ENCODE results near the gene KIFAP3. TPM values are rescaled to one million over a fixed set of nuclear protein-coding genes. Genes with fewer than 3 reads are reported as not detected.
A peak's percentile ranks its signal among the peaks of the same experiment; 100 is the strongest.

The KIFAP3 gene
- total and polyA plus RNA-seq, 7 experiments from 2014 or later: 8.9 to 23.8 (median 15.1) TPM

DNA sequence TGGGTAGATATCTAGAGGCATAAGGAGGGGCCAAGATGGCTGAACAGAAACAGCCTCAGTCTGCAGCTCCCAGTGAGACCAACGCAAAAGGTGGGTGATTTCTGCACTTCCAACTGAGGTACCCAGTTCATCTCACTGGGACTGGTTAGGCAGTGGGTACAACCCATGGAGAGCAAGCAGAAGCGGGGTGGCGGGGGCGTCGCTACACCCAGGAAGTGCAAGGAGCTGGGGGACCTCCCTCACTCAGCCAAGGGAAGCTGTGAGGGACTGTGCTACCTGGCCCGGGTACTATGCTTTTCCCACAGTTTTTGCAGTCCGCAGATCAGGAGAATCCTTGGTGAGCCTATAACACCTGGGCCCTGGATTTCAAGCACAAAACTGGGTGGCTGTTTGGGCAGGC, 26.0 kb downstream of the KIFAP3 start:
- Mint-ChIP-seq H3K4me1 (peaks cover 0 to 33% (median 27%) of the 10 kb centered on the region in 7 donors), H3K4me3 (no peak overlapping the region), H3K27ac (peak overlapping the region in 1 of 9 donors; percentile 67), H3K9me3 (peaks cover 0 to 13% (median 3%) of the 10 kb centered on the region in 11 donors), H3K36me3 (peaks cover 26 to 79% (median 57%) of the 10 kb centered on the region in 5 donors), H3K27me3 (no peaks in the 10 kb centered on the region)
- ATAC-seq (no peak), DNase-seq (no peak)
- Histone ChIP-seq H3K9me3 (ENCODE audit: control insufficient read depth in 2 of 3, low read length in 3 of 3) (no peaks in the 10 kb centered on the region), H3K36me3 (ENCODE audit: control insufficient read depth in 2 of 3, insufficient read depth in 3 of 3, low read length in 3 of 3) (peaks cover 0 to 28% (median 12%) of the 10 kb centered on the region in 3 experiments), H3K27me3 (ENCODE audit: control insufficient read depth in 2 of 2, insufficient read depth in 2 of 2, low read length in 2 of 2) (no peaks in the 10 kb centered on the region), H3K4me1 (ENCODE audit: control insufficient read depth in 2 of 2, insufficient read depth in 2 of 2, low read length in 2 of 2) (no peaks in the 10 kb centered on the region), H3K4me3 (ENCODE audit: low read length) (no peak overlapping the region), H3K27ac (ENCODE audit: low read depth, low read length) (no peak overlapping the region)
- CTCF ChIA-PET: no interaction called here
- POLR2A ChIA-PET: no interaction called here
- intact Hi-C loops (cut with micrococcal nuclease): no loop called here

DNA sequence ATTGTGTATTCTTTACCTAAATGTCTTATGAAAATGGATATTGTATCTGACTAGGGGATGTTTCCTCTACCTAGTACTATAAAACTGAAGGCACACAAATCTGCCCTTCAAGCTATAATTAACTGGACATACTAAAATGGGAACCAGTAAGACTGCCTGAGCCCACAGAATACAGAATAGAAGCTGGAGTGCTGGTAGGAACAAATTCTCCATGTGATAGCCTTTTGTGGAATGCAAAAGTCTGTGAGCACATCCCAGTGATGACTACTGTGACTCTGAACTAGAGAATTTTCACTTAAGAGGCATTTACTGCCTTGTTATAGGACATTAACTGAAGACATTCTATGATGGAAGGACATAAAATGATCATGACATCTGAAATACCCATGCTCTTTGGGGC, 30.3 kb downstream of the KIFAP3 start:
- POLR2A ChIA-PET: no interaction called here
- Histone ChIP-seq H3K4me3 (ENCODE audit: low read length) (no peak overlapping the region), H3K27ac (ENCODE audit: low read depth, low read length) (no peak overlapping the region), H3K9me3 (ENCODE audit: control insufficient read depth in 2 of 3, low read length in 3 of 3) (no peaks in the 10 kb centered on the region), H3K27me3 (ENCODE audit: control insufficient read depth in 2 of 2, insufficient read depth in 2 of 2, low read length in 2 of 2) (no peaks in the 10 kb centered on the region), H3K36me3 (ENCODE audit: control insufficient read depth in 2 of 3, insufficient read depth in 3 of 3, low read length in 3 of 3) (peaks cover 0 to 36% (median 8%) of the 10 kb centered on the region in 3 experiments), H3K4me1 (ENCODE audit: control insufficient read depth in 2 of 2, insufficient read depth in 2 of 2, low read length in 2 of 2) (no peaks in the 10 kb centered on the region)
- Mint-ChIP-seq H3K36me3 (peaks cover 4 to 57% (median 32%) of the 10 kb centered on the region in 5 donors), H3K4me3 (no peak overlapping the region), H3K27ac (no peak overlapping the region), H3K4me1 (peaks cover 0 to 8% (median 4%) of the 10 kb centered on the region in 7 donors), H3K9me3 (no peaks in the 10 kb centered on the region), H3K27me3 (no peaks in the 10 kb centered on the region)
- intact Hi-C loops (cut with micrococcal nuclease): no loop called here
- no peak for ATAC-seq
- CTCF ChIA-PET: no interaction called here
- no peak for DNase-seq

DNA sequence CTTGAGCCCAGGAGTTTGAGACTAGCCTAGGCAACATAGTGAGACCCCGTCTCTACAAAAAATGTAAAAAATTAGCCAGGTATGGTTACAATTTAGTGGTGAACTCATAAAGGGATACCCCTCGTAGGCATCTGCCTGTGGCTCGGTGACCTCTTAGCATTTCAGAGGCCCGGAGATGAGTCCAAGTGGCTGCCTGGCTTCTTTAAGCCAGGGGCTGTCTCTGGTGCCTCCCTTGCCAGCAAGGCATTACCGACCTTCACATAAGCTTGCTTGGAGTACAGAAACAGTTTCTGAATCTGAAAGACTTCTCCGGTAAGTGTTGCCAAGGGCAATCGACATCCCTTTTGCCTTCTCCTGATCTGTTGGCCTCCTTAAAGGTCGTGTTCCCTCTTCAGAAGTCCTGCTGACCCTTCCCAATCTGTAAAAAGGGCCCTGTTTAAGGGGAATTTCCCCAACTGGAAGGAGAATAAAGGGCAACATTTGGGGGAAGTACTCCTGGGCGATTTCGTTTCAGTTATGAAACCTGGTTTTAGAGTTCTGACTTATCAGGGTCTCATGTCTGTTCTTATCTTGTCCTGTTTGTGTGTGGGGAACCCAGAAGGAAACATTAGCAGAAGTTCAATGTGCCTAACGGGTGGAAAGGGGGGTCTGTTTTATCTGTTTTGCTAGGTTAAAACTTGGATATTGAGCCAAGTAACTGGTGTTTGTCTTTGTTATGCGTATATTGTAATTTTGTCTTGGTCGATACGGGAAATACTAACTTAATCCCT, 32.9 kb downstream of the KIFAP3 start:
- CTCF ChIA-PET: no interaction called here
- Histone ChIP-seq H3K4me3 (ENCODE audit: low read length) (no peak overlapping the region), H3K27ac (ENCODE audit: low read depth, low read length) (no peak overlapping the region), H3K36me3 (ENCODE audit: control insufficient read depth in 2 of 3, insufficient read depth in 3 of 3, low read length in 3 of 3) (peaks cover 0 to 32% (median 5%) of the 10 kb centered on the region in 3 experiments), H3K9me3 (ENCODE audit: control insufficient read depth in 2 of 3, low read length in 3 of 3) (no peaks in the 10 kb centered on the region), H3K4me1 (ENCODE audit: control insufficient read depth in 2 of 2, insufficient read depth in 2 of 2, low read length in 2 of 2) (no peaks in the 10 kb centered on the region), H3K27me3 (ENCODE audit: control insufficient read depth in 2 of 2, insufficient read depth in 2 of 2, low read length in 2 of 2) (no peaks in the 10 kb centered on the region)
- peaks cover 0 to 7% (median 0%) of the 10 kb centered on the region in 7 donors for H3K4me1 Mint-ChIP-seq
- no peak overlapping the region for H3K27ac Mint-ChIP-seq
- ATAC-seq (no peak), DNase-seq (no peak)
- H3K9me3 Mint-ChIP-seq: no peaks in the 10 kb centered on the region
- H3K36me3 Mint-ChIP-seq: peaks cover 4 to 50% (median 23%) of the 10 kb centered on the region in 5 donors
- POLR2A ChIA-PET: no interaction called here
- intact Hi-C loops (cut with micrococcal nuclease): no loop called here
- no peak overlapping the region for H3K4me3 Mint-ChIP-seq
- no peaks in the 10 kb centered on the region for H3K27me3 Mint-ChIP-seq

DNA sequence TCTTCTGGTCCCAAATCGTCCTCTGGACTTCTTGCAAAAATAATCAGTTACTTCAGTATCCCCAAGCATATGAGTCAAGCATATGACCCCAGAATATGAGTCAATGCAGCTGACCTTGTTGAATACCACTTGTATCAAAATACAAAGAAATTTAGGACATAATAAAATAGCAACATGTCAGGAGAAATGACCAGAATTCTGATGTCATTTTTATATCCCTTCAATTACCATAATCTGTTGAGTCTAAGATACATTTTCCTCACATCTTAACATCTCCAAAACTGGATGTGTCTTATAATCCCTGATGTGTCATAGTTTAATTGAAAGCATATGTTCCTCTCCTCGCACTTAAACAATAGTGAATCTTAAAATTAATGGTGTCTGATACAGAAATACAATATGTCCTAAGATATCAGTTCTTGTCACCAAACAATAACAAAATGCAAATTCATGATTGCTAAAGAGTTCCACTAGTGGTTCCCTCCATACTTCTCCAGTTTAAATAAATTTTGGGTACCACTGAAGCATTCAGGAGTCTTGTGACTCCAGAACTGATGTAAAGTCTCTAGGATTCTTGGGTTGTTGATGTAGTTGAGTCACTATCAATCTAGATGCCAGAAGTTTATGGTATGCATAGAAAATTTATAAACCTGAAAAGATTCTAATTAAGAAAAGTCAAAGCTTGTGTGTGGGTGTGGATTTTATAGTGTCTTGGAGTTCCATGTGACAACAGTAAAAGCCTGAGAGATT, 41.8 kb downstream of the KIFAP3 start:
- POLR2A ChIA-PET: no interaction called here
- Mint-ChIP-seq H3K27me3 (no peaks in the 10 kb centered on the region), H3K36me3 (peaks cover 0 to 63% (median 43%) of the 10 kb centered on the region in 5 donors), H3K4me1 (peaks cover 0 to 6% (median 0%) of the 10 kb centered on the region in 7 donors), H3K4me3 (no peak overlapping the region), H3K9me3 (peaks cover 0 to 11% (median 1%) of the 10 kb centered on the region in 11 donors), H3K27ac (no peak overlapping the region)
- peaks cover 0 to 14% (median 0%) of the 10 kb centered on the region in 3 experiments for H3K36me3 ChIP-seq (ENCODE audit: control insufficient read depth in 2 of 3, insufficient read depth in 3 of 3, low read length in 3 of 3)
- H3K9me3 ChIP-seq (ENCODE audit: control insufficient read depth in 2 of 3, low read length in 3 of 3): no peaks in the 10 kb centered on the region
- no peaks in the 10 kb centered on the region for H3K27me3 ChIP-seq (ENCODE audit: control insufficient read depth in 2 of 2, insufficient read depth in 2 of 2, low read length in 2 of 2)
- no peak overlapping the region for H3K27ac ChIP-seq (ENCODE audit: low read depth, low read length)
- no peaks in the 10 kb centered on the region for H3K4me1 ChIP-seq (ENCODE audit: control insufficient read depth in 2 of 2, insufficient read depth in 2 of 2, low read length in 2 of 2)
- no peak overlapping the region for H3K4me3 ChIP-seq (ENCODE audit: low read length)
- CTCF ChIA-PET: no interaction called here
- intact Hi-C loops (cut with micrococcal nuclease): no loop called here
- no peak for ATAC-seq
- no peak for DNase-seq

DNA sequence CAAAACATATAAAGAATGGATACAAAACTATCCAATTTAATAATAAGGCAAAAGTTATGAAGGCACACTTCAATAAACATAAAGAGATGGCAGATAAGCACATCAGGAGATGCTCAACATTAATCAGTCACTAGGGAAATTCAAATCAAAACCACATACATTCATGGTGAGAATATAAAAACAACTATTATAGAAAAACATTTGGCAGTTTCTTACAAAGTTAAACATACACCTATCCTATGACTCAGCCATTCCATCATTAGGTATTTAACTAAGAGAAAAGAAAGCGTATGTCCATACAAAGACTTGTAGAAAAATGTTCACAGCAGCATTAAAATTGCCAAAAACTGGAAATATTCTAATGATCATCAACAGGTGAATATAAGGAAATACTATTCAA, 44.3 kb downstream of the KIFAP3 start:
- Mint-ChIP-seq H3K27me3 (no peaks in the 10 kb centered on the region), H3K36me3 (peaks cover 5 to 67% (median 54%) of the 10 kb centered on the region in 5 donors), H3K4me1 (peaks cover 0 to 6% (median 0%) of the 10 kb centered on the region in 7 donors), H3K4me3 (no peak overlapping the region), H3K9me3 (peaks cover 0 to 17% (median 6%) of the 10 kb centered on the region in 11 donors), H3K27ac (no peak overlapping the region)
- no peaks in the 10 kb centered on the region for H3K9me3 ChIP-seq (ENCODE audit: control insufficient read depth in 2 of 3, low read length in 3 of 3)
- H3K36me3 ChIP-seq (ENCODE audit: control insufficient read depth in 2 of 3, insufficient read depth in 3 of 3, low read length in 3 of 3): peaks cover 0 to 9% (median 0%) of the 10 kb centered on the region in 3 experiments
- ChIA-PET POLR2A (no interaction called here), CTCF (no interaction called here)
- intact Hi-C loops (cut with micrococcal nuclease): no loop called here
- no peaks in the 10 kb centered on the region for H3K4me1 ChIP-seq (ENCODE audit: control insufficient read depth in 2 of 2, insufficient read depth in 2 of 2, low read length in 2 of 2)
- no peak overlapping the region for H3K4me3 ChIP-seq (ENCODE audit: low read length)
- no peak for ATAC-seq
- DNase-seq: no peak
- no peaks in the 10 kb centered on the region for H3K27me3 ChIP-seq (ENCODE audit: control insufficient read depth in 2 of 2, insufficient read depth in 2 of 2, low read length in 2 of 2)
- H3K27ac ChIP-seq (ENCODE audit: low read depth, low read length): no peak overlapping the region

DNA sequence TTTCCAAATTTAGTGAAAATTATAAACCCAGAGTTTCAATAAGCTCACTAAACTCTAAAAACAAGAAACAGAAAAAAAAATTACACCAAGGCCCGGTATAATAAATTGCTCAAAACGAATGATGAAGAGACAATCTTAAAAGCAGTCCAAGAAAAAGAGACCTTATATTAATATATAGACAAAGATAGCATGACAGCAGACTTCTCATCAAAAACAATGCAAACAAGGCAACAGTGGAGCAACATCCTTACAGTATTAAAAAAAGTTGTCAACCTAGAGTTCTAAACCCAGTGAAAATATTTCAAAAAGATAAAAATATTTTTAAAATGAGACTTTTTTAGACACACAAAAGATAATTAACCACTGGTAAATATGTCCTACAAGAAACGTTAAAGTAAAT, 46.7 kb downstream of the KIFAP3 start:
- peaks cover 9 to 65% (median 59%) of the 10 kb centered on the region in 5 donors for H3K36me3 Mint-ChIP-seq
- ChIA-PET POLR2A (no interaction called here), CTCF (no interaction called here)
- no peak for DNase-seq
- peaks cover 0 to 17% (median 6%) of the 10 kb centered on the region in 11 donors for H3K9me3 Mint-ChIP-seq
- no peak overlapping the region for H3K27ac ChIP-seq (ENCODE audit: low read depth, low read length)
- H3K27me3 Mint-ChIP-seq: no peaks in the 10 kb centered on the region
- no peaks in the 10 kb centered on the region for H3K27me3 ChIP-seq (ENCODE audit: control insufficient read depth in 2 of 2, insufficient read depth in 2 of 2, low read length in 2 of 2)
- no peak overlapping the region for H3K4me3 Mint-ChIP-seq
- H3K4me1 Mint-ChIP-seq: peaks cover 0 to 6% (median 0%) of the 10 kb centered on the region in 7 donors
- no peak overlapping the region for H3K4me3 ChIP-seq (ENCODE audit: low read length)
- no peaks in the 10 kb centered on the region for H3K4me1 ChIP-seq (ENCODE audit: control insufficient read depth in 2 of 2, insufficient read depth in 2 of 2, low read length in 2 of 2)
- peaks cover 0 to 1% (median 0%) of the 10 kb centered on the region in 3 experiments for H3K36me3 ChIP-seq (ENCODE audit: control insufficient read depth in 2 of 3, insufficient read depth in 3 of 3, low read length in 3 of 3)
- intact Hi-C loops (cut with micrococcal nuclease): no loop called here
- H3K9me3 ChIP-seq (ENCODE audit: control insufficient read depth in 2 of 3, low read length in 3 of 3): no peaks in the 10 kb centered on the region
- H3K27ac Mint-ChIP-seq: no peak overlapping the region
- ATAC-seq: no peak
